ENCODE data around the gene KIF12.

DNA sequence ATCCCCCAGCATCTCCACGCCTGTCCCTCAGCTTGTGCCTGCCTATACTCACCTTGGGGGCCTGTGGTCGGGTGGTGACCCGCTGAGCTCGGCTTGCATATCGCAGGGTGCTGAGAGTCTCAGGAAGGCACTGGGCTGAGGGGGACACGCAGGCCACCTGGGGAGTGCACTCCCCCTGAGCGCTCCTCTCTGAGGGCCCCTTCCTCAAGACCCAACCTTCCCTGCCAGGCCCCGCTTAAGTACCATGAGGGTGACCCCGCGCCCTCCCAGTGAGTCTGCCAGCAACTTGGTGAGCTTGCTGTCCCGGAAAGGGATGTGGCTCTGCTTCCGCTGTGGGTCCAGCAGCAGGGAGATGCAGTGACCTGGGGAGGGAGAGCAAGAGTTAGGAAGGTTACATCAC, 4.1 kb downstream of the KIF12 start:
- no peak for TF ChIP-seq CTCF (IDR thresholded peaks at IDR 0.05; ENCODE audit: low read depth, low read length, poor library complexity, severe bottlenecking)
- no peak for TF ChIP-seq EZH2phosphoT487 (IDR thresholded peaks at IDR 0.05; ENCODE audit: borderline replicate concordance, low read length)
